T-helper 2 cell treated with Interferon-gamma antibody and Interleukin-4, amounts not matched to agents 100 ng/mL and 5 ng/mL, for 36 hours (primary cell): ENCODE data around the gene RSPH1. TPM values are rescaled to one million over a fixed set of nuclear protein-coding genes. Genes with fewer than 3 reads are reported as not detected.

ENCODE experiments used
- intact Hi-C: fragments of 100-400 bp; cut with micrococcal nuclease; formaldehyde crosslinking; loops from one replicate; pipeline ENCODE4 v1.15.1; 2023
- total RNA-seq: library from RNA; stranded (reverse); gene quantifications from 2 replicates; pipeline ENCODE4 v1.2.3, GENCODE V29; 2022

The RSPH1 gene
- total RNA-seq, 1 donor from 2014 or later: not detected

GRCh38 chr21:42532466-42533181 is 36.6 kb upstream of the RSPH1 start:
- intact Hi-C loops: no loop called here

GRCh38 chr21:42531771-42532170 is 35.7 kb upstream of the RSPH1 start:
- intact Hi-C loops: no loop called here

GRCh38 chr21:42530167-42530518 is 34.1 kb upstream of the RSPH1 start:
- intact Hi-C loops: no loop called here

GRCh38 chr21:42527489-42528158 is 31.6 kb upstream of the RSPH1 start:
- intact Hi-C loops: loop anchor here (1.0 to 5.0 kb wide), 4 partner anchors 13 to 290 kb away; partner anchors contain the start of gene RSPH1

GRCh38 chr21:42527127-42527488 is 31.1 kb upstream of the RSPH1 start:
- intact Hi-C loops: loop anchor here (1.0 to 5.0 kb wide), 4 partner anchors 13 to 290 kb away; partner anchors contain the start of gene RSPH1

GRCh38 chr21:42526379-42526727 is 30.3 kb upstream of the RSPH1 start:
- intact Hi-C loops: loop anchor here (5.0 kb wide), 2 partner anchors 219 to 289 kb away; no protein-coding TSS in a partner anchor

GRCh38 chr21:42525676-42526378 is 29.8 kb upstream of the RSPH1 start:
- intact Hi-C loops: loop anchor here (5.0 kb wide), 2 partner anchors 219 to 289 kb away; no protein-coding TSS in a partner anchor

- intact Hi-C loops: loop anchor here (5.0 kb wide), 2 partner anchors 218 to 288 kb away; no protein-coding TSS in a partner anchor
These were observed 29.1 kb upstream of the RSPH1 start for GRCh38 chr21:42525029-42525581.

- intact Hi-C loops: loop anchor here (5.0 kb wide), 2 partner anchors 217 to 287 kb away; no protein-coding TSS in a partner anchor
These were observed 28.5 kb upstream of the RSPH1 start for GRCh38 chr21:42524341-42525028.

- intact Hi-C loops: no loop called here
These were observed 27.9 kb upstream of the RSPH1 start for GRCh38 chr21:42523941-42524340.

- intact Hi-C loops: no loop called here
These were observed 27.2 kb upstream of the RSPH1 start for GRCh38 chr21:42523211-42523610.

- intact Hi-C loops: no loop called here
These were observed 26.7 kb upstream of the RSPH1 start for GRCh38 chr21:42522771-42523170.

- intact Hi-C loops: no loop called here
These were observed 26.2 kb upstream of the RSPH1 start for GRCh38 chr21:42522271-42522670.

- intact Hi-C loops: no loop called here
These were observed 25.8 kb upstream of the RSPH1 start for GRCh38 chr21:42521805-42522204.

GRCh38 chr21:42521384-42521783 is 25.4 kb upstream of the RSPH1 start:
- intact Hi-C loops: no loop called here

GRCh38 chr21:42520628-42521253 is 24.7 kb upstream of the RSPH1 start:
- intact Hi-C loops: no loop called here

GRCh38 chr21:42518626-42519025 is 22.6 kb upstream of the RSPH1 start:
- intact Hi-C loops: no loop called here

- intact Hi-C loops: no loop called here
These were observed 22.2 kb upstream of the RSPH1 start for GRCh38 chr21:42518215-42518614.

- intact Hi-C loops: no loop called here
These were observed 19.9 kb upstream of the RSPH1 start for GRCh38 chr21:42515708-42516502.

- intact Hi-C loops: loop anchor here (1.0 to 5.0 kb wide), 3 partner anchors 12 to 48 kb away; partner anchors contain the start of gene RSPH1
These were observed 18.8 kb upstream of the RSPH1 start for GRCh38 chr21:42514883-42515228.
